Measurements from ENCODE around the gene KCTD5. TPM values are rescaled to one million over a fixed set of nuclear protein-coding genes. Genes with fewer than 3 reads are reported as not detected.

Gene KCTD5
- polyA plus RNA-seq, 1 donor (not counting 4 experiments of a cell fraction or from before 2014, with no cell fraction given), result 29.0 TPM

DNA sequence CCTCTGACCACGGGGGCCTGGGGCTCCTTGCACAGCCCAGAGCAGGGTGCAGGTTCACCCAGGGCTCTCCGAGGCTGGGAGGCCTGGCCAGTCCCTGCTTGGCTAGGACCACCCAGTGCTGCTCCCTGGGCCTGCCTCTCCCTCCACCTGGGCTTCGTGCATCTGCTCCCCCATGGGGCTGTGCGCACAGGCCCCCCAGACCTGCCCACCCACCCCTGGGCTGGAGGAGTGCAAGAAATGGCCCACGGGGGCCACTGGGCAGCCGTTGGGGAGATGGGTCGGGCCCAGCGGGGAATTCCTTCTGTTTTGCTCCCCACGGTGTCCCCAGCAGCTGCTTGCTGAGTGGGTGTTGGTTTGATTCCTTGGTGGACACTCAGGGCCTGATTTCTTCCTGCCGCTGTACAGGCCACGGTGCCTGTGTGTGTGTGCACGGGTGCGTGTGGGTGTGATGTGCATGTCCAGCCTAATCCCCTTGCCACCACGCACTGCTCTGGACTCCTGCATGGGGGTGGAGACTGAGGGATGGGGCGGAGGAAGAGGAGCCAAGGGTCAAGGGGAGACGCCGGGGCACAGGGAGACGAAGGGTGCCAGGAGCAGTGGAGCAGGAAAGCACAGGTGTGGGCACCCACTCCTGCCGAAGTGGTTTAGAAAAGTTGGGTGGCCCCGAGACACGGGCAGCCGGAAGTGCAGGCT lies 29.2 kb downstream of the KCTD5 start:
- Histone ChIP-seq H3K4me1 (ENCODE audit: control insufficient read depth, extremely low read depth, insufficient read depth, low read length) (no peaks in the 10 kb centered on the region), H2AFZ (ENCODE audit: control insufficient read depth, low read length) (no peak overlapping the region), H3K4me3 (ENCODE audit: control insufficient read depth in 2 of 3, extremely low read depth in 1 of 3, insufficient read depth in 2 of 3, low read depth in 1 of 3, low read length in 3 of 3) (no peak overlapping the region), H3K9ac (ENCODE audit: control insufficient read depth, extremely low read depth, insufficient read depth, low read length) (no peak overlapping the region), H3K4me2 (ENCODE audit: control insufficient read depth, extremely low read depth, insufficient read depth, low read depth, low read length) (no peak overlapping the region), H4K20me1 (ENCODE audit: control insufficient read depth, extremely low read depth, insufficient read depth, low read length) (no peaks in the 10 kb centered on the region), H3K9me1 (ENCODE audit: control insufficient read depth, extremely low read depth, insufficient read depth, low read length) (no peaks in the 10 kb centered on the region), H3K36me3 (ENCODE audit: control insufficient read depth in 2 of 2, extremely low read depth in 1 of 2, insufficient read depth in 2 of 2, low read length in 2 of 2) (peaks cover 0 to 23% of the 10 kb centered on the region in 2 experiments), H3K79me2 (ENCODE audit: control insufficient read depth, insufficient read depth, low read length) (no peaks in the 10 kb centered on the region), H3K9me3 (ENCODE audit: control insufficient read depth, low read depth, low read length) (no peaks in the 10 kb centered on the region), H3K27me3 (ENCODE audit: control insufficient read depth, extremely low read depth, insufficient read depth, low read length) (peaks cover 13% of the 10 kb centered on the region), H3K27ac (ENCODE audit: control insufficient read depth, insufficient read depth, low read length) (no peak overlapping the region)
- DNase-seq (ENCODE audit: low read depth, low spot score), result no peak
- TF ChIP-seq, protein P1, sequence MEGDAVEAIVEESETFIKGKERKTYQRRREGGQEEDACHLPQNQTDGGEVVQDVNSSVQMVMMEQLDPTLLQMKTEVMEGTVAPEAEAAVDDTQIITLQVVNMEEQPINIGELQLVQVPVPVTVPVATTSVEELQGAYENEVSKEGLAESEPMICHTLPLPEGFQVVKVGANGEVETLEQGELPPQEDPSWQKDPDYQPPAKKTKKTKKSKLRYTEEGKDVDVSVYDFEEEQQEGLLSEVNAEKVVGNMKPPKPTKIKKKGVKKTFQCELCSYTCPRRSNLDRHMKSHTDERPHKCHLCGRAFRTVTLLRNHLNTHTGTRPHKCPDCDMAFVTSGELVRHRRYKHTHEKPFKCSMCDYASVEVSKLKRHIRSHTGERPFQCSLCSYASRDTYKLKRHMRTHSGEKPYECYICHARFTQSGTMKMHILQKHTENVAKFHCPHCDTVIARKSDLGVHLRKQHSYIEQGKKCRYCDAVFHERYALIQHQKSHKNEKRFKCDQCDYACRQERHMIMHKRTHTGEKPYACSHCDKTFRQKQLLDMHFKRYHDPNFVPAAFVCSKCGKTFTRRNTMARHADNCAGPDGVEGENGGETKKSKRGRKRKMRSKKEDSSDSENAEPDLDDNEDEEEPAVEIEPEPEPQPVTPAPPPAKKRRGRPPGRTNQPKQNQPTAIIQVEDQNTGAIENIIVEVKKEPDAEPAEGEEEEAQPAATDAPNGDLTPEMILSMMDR (optimal IDR thresholded peaks at IDR 0.05 in 1 of 3, IDR thresholded peaks at IDR 0.05 in 1 of 3, conservative IDR thresholded peaks at IDR 0.05 in 1 of 3; ENCODE audit: extremely low read depth in 1 of 3, insufficient read depth in 2 of 3, low read length in 3 of 3), result no peak
- no peak for TF ChIP-seq EZH2 (IDR thresholded peaks at IDR 0.05; ENCODE audit: low read length)
- FAIRE-seq, result no peak
- dilution Hi-C loops (cut with MboI; ENCODE audit: extremely low pct_ligation_motif_present, low sequenced_read_pairs), result no loop called here

DNA sequence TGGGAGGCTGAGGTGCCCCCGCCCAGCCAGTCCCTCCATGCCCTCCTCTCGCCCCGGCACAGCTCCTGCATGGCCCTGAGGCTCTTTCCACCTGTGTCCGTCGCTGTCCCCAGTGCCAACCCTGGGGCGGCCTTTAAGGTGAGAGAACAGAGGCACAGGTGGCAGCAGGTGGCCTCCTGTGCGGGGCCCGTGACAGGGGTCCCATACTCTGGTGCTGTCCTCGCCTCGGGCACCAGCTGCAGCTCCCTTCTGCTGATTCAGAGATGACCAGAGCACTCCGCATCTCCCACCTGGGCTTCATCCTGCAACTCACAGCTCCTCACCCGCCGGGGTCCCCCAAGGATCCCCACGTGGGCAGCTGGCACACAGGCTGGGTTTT lies 29.7 kb downstream of the KCTD5 start:
- Histone ChIP-seq H3K27ac (ENCODE audit: control insufficient read depth, insufficient read depth, low read length) (no peak overlapping the region), H3K4me1 (ENCODE audit: control insufficient read depth, extremely low read depth, insufficient read depth, low read length) (no peaks in the 10 kb centered on the region), H3K36me3 (ENCODE audit: control insufficient read depth in 2 of 2, extremely low read depth in 1 of 2, insufficient read depth in 2 of 2, low read length in 2 of 2) (peaks cover 0 to 23% of the 10 kb centered on the region in 2 experiments), H3K9me3 (ENCODE audit: control insufficient read depth, low read depth, low read length) (no peaks in the 10 kb centered on the region), H3K27me3 (ENCODE audit: control insufficient read depth, extremely low read depth, insufficient read depth, low read length) (peaks cover 14% of the 10 kb centered on the region), H3K4me3 (ENCODE audit: control insufficient read depth in 2 of 3, extremely low read depth in 1 of 3, insufficient read depth in 2 of 3, low read depth in 1 of 3, low read length in 3 of 3) (no peak overlapping the region), H3K4me2 (ENCODE audit: control insufficient read depth, extremely low read depth, insufficient read depth, low read depth, low read length) (no peak overlapping the region), H2AFZ (ENCODE audit: control insufficient read depth, low read length) (no peak overlapping the region), H3K79me2 (ENCODE audit: control insufficient read depth, insufficient read depth, low read length) (no peaks in the 10 kb centered on the region), H3K9me1 (ENCODE audit: control insufficient read depth, extremely low read depth, insufficient read depth, low read length) (no peaks in the 10 kb centered on the region), H3K9ac (ENCODE audit: control insufficient read depth, extremely low read depth, insufficient read depth, low read length) (no peak overlapping the region), H4K20me1 (ENCODE audit: control insufficient read depth, extremely low read depth, insufficient read depth, low read length) (no peaks in the 10 kb centered on the region)
- TF ChIP-seq, protein P1 (optimal IDR thresholded peaks at IDR 0.05 in 1 of 3, IDR thresholded peaks at IDR 0.05 in 1 of 3, conservative IDR thresholded peaks at IDR 0.05 in 1 of 3; ENCODE audit: extremely low read depth in 1 of 3, insufficient read depth in 2 of 3, low read length in 3 of 3), result no peak
- no peak for TF ChIP-seq EZH2 (IDR thresholded peaks at IDR 0.05; ENCODE audit: low read length)
- DNase-seq (ENCODE audit: low read depth, low spot score) (no peak), FAIRE-seq (no peak)
- dilution Hi-C loops (cut with MboI; ENCODE audit: extremely low pct_ligation_motif_present, low sequenced_read_pairs), result no loop called here

All from keratinocyte (primary cell).